AG08395 (cell line): ENCODE measurements around the gene KCNQ1OT1.
A peak's percentile ranks its signal among the peaks of the same experiment; 100 is the strongest.
"Not testable (repeated sequence)": the region's sequence is repeated elsewhere in the genome, so short reads cannot be mapped to it uniquely, and the experiment has no call there.

Source experiments
- DNase-seq: peaks from one replicate; pipeline ENCODE4 v3.0.0; 2012; ENCODE audit warnings: mixed read lengths, low spot score

Gene KCNQ1OT1

DNA sequence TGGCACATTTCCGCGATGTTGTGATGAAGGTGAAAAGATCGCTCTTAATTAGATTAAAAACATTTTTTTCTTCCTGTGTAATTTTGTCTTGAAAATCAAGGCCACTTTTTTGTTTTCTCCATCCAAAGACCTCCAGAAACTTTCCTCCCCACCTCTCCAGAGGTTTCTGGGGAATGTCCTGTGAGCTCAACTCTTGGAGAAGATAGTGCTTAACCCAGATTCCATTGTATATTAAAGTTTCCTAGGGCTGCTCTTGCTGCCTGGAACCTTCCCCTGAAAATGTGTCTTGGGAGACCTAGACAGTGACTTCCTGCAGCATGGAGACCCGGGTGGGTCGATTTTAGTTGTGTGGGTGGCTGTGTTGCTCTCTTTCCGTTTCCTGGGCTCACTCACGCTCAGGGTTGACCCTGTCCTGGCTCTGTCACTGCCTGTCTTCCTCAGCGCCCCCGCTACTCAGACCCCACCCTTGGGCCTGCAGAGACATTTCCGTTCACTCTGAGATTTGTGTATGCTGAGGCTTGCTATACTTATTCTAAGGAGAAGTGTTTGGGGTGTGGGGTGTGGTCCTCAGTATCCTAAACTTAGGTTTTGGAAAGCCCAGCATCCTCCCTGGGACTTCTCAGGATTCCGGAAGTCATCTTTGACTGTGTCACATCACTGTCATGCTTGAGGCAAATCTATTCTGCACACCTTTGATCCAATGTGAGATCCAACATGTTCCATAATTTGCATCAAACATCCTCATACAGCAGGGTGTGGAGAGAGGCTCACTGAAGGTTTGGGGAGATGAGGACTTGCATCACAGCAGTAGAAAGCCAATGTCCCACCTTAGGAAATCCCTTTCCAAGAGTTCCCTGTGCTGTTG lies 47.2 kb downstream of the KCNQ1OT1 start:
- no peak for DNase-seq

- DNase-seq = peak; percentile 1
These were observed 47.9 kb downstream of the KCNQ1OT1 start for GRCh38 chr11:2651826-2652271.

DNA sequence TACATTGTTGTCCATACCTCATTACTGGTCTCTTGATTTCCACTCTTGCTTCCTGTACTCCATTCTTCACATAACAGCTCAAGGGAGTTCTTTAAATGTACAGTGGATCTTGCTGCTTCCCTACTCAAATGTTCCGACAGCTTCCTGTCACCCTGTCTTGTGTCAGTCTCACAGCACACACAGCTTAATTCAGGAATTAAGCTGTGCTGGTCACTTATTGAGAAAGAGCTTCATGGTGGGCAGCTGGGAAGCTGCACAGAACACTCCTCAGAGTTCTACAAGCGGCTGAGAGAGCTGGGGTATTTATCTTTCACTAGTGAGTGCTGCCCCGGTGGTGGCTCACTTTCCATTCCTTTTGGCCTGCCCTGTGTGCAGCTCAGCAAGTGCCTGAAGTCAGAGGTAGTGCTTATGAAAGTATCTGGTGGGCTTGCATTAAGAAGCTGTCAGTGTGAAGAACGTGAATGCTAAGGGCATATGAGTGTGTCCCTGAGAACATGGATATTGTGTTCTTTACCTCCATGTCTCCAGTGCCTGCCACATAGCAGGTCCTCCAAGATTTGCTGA lies 48.7 kb downstream of the KCNQ1OT1 start:
- DNase-seq = no peak

DNA sequence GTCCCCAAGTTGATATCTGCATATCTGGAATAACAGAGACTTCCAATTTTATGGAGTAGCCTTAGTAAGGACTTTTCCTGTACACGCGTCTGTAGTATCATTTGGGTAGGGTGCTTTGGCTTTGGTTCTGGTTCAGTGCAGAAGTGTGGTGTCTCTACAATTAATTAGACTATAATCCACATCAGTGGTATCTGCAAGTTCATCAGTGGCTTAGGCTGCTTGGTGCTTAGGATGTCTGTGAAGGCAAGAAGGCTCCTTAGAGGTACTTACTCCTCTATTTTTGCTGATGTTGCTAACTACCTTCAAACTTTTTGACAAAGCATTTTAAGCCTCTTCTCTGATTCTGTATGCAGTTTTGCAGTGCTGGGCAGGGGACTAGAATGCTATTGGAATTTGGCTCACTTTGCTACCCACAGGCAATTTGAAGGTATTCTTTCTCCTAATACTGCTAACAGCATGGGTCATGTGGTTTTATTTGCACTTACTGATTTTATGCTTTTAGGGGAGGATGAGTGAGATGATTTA lies 49.4 kb downstream of the KCNQ1OT1 start:
- DNase-seq = no peak

GRCh38 chr11:2649848-2650247 lies 49.9 kb downstream of the KCNQ1OT1 start:
- no peak for DNase-seq

- no peak for DNase-seq
These were observed 50.4 kb downstream of the KCNQ1OT1 start for GRCh38 chr11:2649400-2649799.

GRCh38 chr11:2647953-2648352 lies 51.8 kb downstream of the KCNQ1OT1 start:
- no peak for DNase-seq

- DNase-seq = no peak
These were observed 52.6 kb downstream of the KCNQ1OT1 start for GRCh38 chr11:2647167-2647566.

DNA sequence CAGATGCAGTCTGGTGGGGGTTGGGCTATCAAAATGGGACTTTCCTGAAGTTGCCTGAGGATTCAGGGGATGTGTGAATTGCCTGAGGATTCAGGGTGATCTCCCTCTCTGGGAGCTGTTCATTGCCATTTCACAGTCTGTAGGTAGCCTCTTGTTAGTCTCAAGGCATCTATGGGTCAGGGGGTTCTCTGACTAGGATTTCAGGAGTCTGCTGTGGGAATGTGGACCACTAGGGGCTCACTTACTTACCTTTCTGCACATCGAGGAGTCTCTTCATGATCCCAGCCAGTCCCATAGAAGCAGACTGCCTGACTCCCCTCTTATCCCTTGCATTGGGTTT lies 54.0 kb downstream of the KCNQ1OT1 start:
- DNase-seq = peak; percentile 1

GRCh38 chr11:2644844-2645778 lies 54.7 kb downstream of the KCNQ1OT1 start:
- peak; percentile 1 for DNase-seq

DNA sequence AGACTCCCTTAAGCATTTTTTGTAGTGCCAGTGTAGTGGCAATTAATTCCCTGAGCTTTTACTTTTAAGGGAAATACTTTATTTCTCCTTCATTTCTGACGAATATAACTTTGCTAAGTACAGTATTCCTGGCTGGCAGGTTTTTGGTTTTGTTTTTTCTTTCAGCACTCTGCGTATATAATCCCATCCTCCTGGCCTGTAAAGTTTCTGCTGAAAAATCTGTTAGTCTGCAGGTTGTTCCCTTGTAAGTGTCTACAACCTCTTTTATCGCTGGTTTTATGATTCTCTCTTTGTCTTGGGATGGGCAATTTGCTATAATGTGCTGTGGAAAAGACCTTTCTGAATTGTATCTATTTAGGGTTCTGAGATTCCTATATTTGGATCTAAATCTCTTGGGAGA lies 56.0 kb downstream of the KCNQ1OT1 start:
- DNase-seq = no peak

DNA sequence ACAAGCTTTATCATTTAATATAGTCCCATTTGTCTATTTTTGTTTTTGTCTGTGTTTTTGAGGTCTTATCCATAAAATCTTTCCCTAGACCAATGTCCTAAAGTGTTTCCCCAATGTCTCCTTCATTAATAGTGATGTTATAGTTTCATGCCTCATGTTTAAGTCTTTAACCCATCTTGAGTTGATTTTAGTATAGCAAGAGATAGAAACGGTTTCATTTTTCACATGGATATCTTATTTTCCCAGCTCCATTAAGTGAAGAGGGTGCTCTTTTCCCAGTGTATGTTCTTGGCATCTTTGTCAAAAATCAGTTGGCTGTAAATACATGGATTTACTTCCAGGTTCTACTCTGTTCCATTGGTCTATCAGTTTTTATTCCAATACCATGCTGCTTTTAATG lies 58.2 kb downstream of the KCNQ1OT1 start:
- no peak for DNase-seq

- not testable (repeated sequence) for DNase-seq
These were observed 60.0 kb downstream of the KCNQ1OT1 start for GRCh38 chr11:2639763-2640162.

GRCh38 chr11:2631161-2631560 lies 68.6 kb downstream of the KCNQ1OT1 start:
- DNase-seq = no peak

- no peak for DNase-seq
These were observed 69.1 kb downstream of the KCNQ1OT1 start for GRCh38 chr11:2630679-2631078.

GRCh38 chr11:2625183-2625582 lies 74.6 kb downstream of the KCNQ1OT1 start:
- no peak for DNase-seq

- no peak for DNase-seq
These were observed 77.9 kb downstream of the KCNQ1OT1 start for GRCh38 chr11:2621894-2622293.

DNA sequence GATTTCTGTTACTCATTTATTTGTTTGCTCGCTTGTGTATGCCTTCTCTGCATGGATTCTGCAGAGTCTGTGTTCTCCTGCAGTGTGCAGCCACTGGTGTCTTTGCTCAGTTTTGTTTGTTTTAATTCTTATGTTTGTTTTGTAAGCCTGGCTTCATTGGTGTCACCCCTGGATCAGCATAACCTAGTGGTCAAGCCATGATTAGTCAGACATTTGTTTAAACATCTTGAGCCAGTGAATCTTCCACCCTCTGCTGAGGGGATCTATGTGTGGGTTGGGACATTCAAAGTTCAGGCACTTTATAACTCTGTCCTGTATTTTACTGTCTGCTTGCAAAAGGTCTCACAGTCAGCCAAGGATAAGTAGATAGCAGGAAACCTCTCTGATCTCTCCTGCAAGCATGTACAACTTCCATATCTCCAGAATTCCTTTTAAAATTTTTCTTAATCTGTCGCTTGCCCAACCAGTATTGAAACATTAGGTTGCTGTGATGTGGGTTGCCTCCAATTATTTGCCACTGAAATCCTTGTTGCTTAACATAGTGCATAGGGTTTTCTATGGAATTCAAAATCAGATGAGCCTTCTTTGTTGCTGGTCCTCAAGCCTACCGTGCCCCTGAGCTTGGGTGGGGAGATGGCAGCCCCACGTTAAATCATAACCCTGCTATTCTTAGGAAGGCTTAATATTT lies 86.8 kb downstream of the KCNQ1OT1 start:
- no peak for DNase-seq

GRCh38 chr11:2609345-2609744 lies 90.4 kb downstream of the KCNQ1OT1 start:
- no peak for DNase-seq

GRCh38 chr11:2599561-2600189 lies 100.1 kb downstream of the KCNQ1OT1 start:
- DNase-seq = no peak

GRCh38 chr11:2595204-2595603 lies 104.6 kb downstream of the KCNQ1OT1 start:
- DNase-seq = no peak
